ENCODE measurements around the gene NOBOX.

DNA sequence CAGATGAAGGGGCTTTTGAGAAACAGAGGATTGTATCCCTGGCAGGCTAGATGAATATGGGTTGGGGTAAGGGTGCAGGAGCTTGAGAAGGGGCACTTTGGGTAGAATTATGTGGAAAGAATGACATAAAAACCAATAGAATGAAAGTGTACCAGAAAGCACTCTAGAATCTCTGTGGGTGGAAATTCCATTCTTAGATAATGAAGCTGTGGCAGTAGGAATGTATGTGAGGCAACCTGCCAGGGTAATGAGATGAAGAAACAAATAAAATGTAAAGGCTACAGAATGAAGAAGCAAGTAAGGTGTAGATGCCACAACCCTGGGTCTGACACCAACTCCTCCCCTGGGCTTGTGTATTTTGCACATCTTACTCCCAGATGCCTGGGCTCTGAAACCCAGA, 16.8 kb downstream of the NOBOX start:
- TF ChIP-seq, protein P1, sequence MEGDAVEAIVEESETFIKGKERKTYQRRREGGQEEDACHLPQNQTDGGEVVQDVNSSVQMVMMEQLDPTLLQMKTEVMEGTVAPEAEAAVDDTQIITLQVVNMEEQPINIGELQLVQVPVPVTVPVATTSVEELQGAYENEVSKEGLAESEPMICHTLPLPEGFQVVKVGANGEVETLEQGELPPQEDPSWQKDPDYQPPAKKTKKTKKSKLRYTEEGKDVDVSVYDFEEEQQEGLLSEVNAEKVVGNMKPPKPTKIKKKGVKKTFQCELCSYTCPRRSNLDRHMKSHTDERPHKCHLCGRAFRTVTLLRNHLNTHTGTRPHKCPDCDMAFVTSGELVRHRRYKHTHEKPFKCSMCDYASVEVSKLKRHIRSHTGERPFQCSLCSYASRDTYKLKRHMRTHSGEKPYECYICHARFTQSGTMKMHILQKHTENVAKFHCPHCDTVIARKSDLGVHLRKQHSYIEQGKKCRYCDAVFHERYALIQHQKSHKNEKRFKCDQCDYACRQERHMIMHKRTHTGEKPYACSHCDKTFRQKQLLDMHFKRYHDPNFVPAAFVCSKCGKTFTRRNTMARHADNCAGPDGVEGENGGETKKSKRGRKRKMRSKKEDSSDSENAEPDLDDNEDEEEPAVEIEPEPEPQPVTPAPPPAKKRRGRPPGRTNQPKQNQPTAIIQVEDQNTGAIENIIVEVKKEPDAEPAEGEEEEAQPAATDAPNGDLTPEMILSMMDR (IDR thresholded peaks at IDR 0.05), result no peak
- TF ChIP-seq POLR2A (IDR thresholded peaks at IDR 0.05), result no peak
